ENCODE measurements around the gene SLC35B3. TPM values are rescaled to one million over a fixed set of nuclear protein-coding genes. Genes with fewer than 3 reads are reported as not detected.
A peak's percentile ranks its signal among the peaks of the same experiment; 100 is the strongest.

SLC35B3 gene
- total and polyA plus RNA-seq, 9 of the 15 experiments (the other 6 are each of a cell fraction or from before 2014, with no cell fraction given), result 7.6 to 19.1 (median 11.3) TPM

DNA sequence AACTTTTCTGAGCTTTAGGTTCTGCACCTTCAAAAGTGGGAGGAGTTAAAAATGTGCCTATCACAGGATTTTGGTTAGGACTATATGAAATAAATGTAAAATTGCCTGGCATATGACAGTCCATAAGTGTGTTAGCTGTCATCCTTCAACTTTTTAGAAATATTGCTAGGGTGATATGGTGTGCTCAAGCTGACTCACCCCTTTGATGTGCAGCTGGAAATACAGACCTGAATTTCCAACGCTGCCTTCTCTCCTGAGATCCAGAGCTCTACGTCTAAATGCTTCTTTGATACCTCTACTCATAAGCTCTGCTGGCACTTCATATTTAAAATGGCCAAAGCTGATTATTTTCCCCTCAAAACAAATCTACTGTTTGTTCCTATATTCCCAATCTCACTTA, 2.7 kb downstream of the SLC35B3 start:
- CTCF ChIA-PET (ENCODE audit: low intra/inter-chr PET ratio), result no interaction called here
- FAIRE-seq (no peak), ATAC-seq (0 out of 3 replicates have a peak, but pooled peaks have one; percentile 4), DNase-seq (ENCODE audit: extremely low read depth in 1 of 4, low spot score in 3 of 4) (peak in 1 of 4 experiments; percentile 24)
- no peak overlapping the region for H3K4me3 ChIP-seq
- H4K20me1 ChIP-seq (replicated peaks; ENCODE audit: control insufficient read depth, insufficient read depth, low read length), result peaks cover 4% of the 10 kb centered on the region; the same call in 1 of the 2 replicates
- no peak overlapping the region for H2AFZ ChIP-seq (ENCODE audit: low read depth, low read length)
- H3K27me3 ChIP-seq (ENCODE audit: control insufficient read depth in 2 of 2, insufficient read depth in 2 of 2, low read length in 2 of 2), result no peaks in the 10 kb centered on the region
- no TSS peak for BruUV-seq (replicated peaks)
- WGBS (ENCODE audit: insufficient coverage, low coverage, missing lambda C conversion rate), result 70% methylated on average over 2 of the region's 2 CpGs
- H3K9me1 ChIP-seq (ENCODE audit: control insufficient read depth, insufficient read depth, low read length), result no peaks in the 10 kb centered on the region
- in situ Hi-C loops (cut with MboI), result loop anchor here (25.0 kb wide), 1 partner anchor 2005 kb away; no protein-coding TSS in a partner anchor
- H3K9ac ChIP-seq (ENCODE audit: insufficient read depth in 1 of 2, low read depth in 2 of 2, low read length in 2 of 2), result no peak overlapping the region
- H3K79me2 ChIP-seq (ENCODE audit: control insufficient read depth, insufficient read depth, low read length), result peaks cover 44% of the 10 kb centered on the region
- no peak overlapping the region for H3K27ac ChIP-seq (ENCODE audit: extremely low read depth, low read depth, low read length)
- intact Hi-C loops (cut with micrococcal nuclease), result loop anchor here (10.0 kb wide), 2 partner anchors 328 to 1992 kb away; partner anchors contain the start of gene EEF1E1
- no peaks in the 10 kb centered on the region for H3K9me3 ChIP-seq (replicated peaks; ENCODE audit: control insufficient read depth, insufficient read depth, low read depth, low read length)
- TF ChIP-seq MAZ (CRISPR knock-in tag; conservative IDR thresholded peaks at IDR 0.05 in 1 of 2, IDR thresholded peaks at IDR 0.05 in 1 of 2), result 0 out of 4 replicates have a peak, but pooled peaks of 1 of the 2 experiments have one; percentile 19
- peak; percentile 53 for TF ChIP-seq FOSL1 (tag; conservative IDR thresholded peaks at IDR 0.05)
- TF ChIP-seq PKNOX1 (IDR thresholded peaks at IDR 0.05), result peak; percentile 49; the same call in 1 of the 2 replicates
- TF ChIP-seq, protein P1, sequence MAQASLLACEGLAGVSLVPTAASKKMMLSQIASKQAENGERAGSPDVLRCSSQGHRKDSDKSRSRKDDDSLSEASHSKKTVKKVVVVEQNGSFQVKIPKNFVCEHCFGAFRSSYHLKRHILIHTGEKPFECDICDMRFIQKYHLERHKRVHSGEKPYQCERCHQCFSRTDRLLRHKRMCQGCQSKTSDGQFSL (CRISPR knock-in tag; IDR thresholded peaks at IDR 0.05), result no peak
- TF ChIP-seq, protein P1 (tag; IDR thresholded peaks at IDR 0.05), result no peak
- TF ChIP-seq, protein P2, sequence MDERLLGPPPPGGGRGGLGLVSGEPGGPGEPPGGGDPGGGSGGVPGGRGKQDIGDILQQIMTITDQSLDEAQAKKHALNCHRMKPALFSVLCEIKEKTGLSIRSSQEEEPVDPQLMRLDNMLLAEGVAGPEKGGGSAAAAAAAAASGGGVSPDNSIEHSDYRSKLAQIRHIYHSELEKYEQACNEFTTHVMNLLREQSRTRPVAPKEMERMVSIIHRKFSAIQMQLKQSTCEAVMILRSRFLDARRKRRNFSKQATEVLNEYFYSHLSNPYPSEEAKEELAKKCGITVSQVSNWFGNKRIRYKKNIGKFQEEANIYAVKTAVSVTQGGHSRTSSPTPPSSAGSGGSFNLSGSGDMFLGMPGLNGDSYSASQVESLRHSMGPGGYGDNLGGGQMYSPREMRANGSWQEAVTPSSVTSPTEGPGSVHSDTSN (CRISPR knock-in tag; IDR thresholded peaks at IDR 0.05; ENCODE audit: low read depth), result no peak
- TF ChIP-seq, protein P2 (tag; conservative IDR thresholded peaks at IDR 0.05; ENCODE audit: low read depth), result peak; percentile 71
- TF ChIP-seq PHF21A (IDR thresholded peaks at IDR 0.05; ENCODE audit: borderline replicate concordance, low read depth), result no peak
- peak; percentile 66; the same call in 1 of the 2 replicates for TF ChIP-seq LEF1 (IDR thresholded peaks at IDR 0.05)
- TF ChIP-seq, protein P3, sequence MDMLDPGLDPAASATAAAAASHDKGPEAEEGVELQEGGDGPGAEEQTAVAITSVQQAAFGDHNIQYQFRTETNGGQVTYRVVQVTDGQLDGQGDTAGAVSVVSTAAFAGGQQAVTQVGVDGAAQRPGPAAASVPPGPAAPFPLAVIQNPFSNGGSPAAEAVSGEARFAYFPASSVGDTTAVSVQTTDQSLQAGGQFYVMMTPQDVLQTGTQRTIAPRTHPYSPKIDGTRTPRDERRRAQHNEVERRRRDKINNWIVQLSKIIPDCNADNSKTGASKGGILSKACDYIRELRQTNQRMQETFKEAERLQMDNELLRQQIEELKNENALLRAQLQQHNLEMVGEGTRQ (CRISPR knock-in tag; IDR thresholded peaks at IDR 0.05), result no peak
- peak; percentile 38 for TF ChIP-seq ATF3 (IDR thresholded peaks at IDR 0.05)
- no peak for TF ChIP-seq ATF3 (CRISPR knock-in tag; conservative IDR thresholded peaks at IDR 0.05)
- peak; percentile 50; the same call in 1 of the 2 replicates for TF ChIP-seq JUND (IDR thresholded peaks at IDR 0.05; ENCODE audit: borderline replicate concordance, low read depth, low read length)
- TF ChIP-seq JUND (tag; IDR thresholded peaks at IDR 0.05; ENCODE audit: borderline replicate concordance, low read depth, low read length), result peak; percentile 53; the same call in 1 of the 3 replicates
- TF ChIP-seq NFIX (CRISPR knock-in tag; IDR thresholded peaks at IDR 0.05; ENCODE audit: low read depth), result no peak
- TF ChIP-seq MEIS2 (IDR thresholded peaks at IDR 0.05; ENCODE audit: partially characterized antibody), result peak; percentile 81
- H3K4me1 ChIP-seq (replicated peaks in 1 of 2; ENCODE audit: control insufficient read depth in 2 of 2, insufficient read depth in 2 of 2, low read length in 2 of 2), result peaks cover 5 to 9% of the 10 kb centered on the region in 2 experiments; a peak in 4 of 5 replicates
- H3K36me3 ChIP-seq (ENCODE audit: control insufficient read depth, insufficient read depth, low read length), result peaks cover 27% of the 10 kb centered on the region
- H3K4me2 ChIP-seq (ENCODE audit: insufficient read depth, low read length), result no peak overlapping the region
- POLR2A ChIA-PET, result interaction anchor here (1.0 to 1.4 kb wide), 3 partner anchors 10 to 26 kb away, joined by 4 to 6 read pairs (median 4); no protein-coding TSS in a partner anchor

Data from K562 (cell line).